Measurements from ENCODE around the gene SHROOM2. TPM values are rescaled to one million over a fixed set of nuclear protein-coding genes. Genes with fewer than 3 reads are reported as not detected.

Gene SHROOM2
- total RNA-seq, 1 experiment from 2014 or later: 14.1 TPM

DNA sequence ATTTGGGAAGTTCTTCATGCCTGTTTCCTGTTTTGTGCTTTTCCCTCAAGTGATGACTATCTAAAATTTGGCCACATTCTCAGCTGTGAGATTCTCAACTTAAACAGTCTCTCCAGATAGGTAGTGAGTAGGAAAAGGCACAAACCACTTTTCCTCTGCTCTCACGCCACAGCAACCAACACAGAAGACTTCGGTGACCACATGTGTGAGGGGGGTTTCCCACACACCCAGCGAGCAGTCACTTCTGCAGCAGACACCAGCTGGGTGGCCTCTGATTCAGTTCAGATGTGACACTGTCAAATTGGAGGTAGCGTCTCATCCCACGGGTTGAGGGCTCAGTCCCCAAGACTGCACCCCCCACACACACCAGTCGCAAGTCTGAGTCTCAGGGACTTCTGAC is 155.9 kb downstream of the SHROOM2 start:
- TF ChIP-seq, protein P1, sequence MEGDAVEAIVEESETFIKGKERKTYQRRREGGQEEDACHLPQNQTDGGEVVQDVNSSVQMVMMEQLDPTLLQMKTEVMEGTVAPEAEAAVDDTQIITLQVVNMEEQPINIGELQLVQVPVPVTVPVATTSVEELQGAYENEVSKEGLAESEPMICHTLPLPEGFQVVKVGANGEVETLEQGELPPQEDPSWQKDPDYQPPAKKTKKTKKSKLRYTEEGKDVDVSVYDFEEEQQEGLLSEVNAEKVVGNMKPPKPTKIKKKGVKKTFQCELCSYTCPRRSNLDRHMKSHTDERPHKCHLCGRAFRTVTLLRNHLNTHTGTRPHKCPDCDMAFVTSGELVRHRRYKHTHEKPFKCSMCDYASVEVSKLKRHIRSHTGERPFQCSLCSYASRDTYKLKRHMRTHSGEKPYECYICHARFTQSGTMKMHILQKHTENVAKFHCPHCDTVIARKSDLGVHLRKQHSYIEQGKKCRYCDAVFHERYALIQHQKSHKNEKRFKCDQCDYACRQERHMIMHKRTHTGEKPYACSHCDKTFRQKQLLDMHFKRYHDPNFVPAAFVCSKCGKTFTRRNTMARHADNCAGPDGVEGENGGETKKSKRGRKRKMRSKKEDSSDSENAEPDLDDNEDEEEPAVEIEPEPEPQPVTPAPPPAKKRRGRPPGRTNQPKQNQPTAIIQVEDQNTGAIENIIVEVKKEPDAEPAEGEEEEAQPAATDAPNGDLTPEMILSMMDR (IDR thresholded peaks at IDR 0.05; ENCODE audit: unreplicated experiment): no peak
- no peak overlapping the region for H3K27ac Mint-ChIP-seq (ENCODE audit: unreplicated experiment)
- no peak overlapping the region for H3K4me3 Mint-ChIP-seq (ENCODE audit: low read depth, unreplicated experiment)
- no peaks in the 10 kb centered on the region for H3K4me1 Mint-ChIP-seq (ENCODE audit: low read depth, unreplicated experiment)
- BruUV-seq (replicated peaks): no TSS peak
- no peak for DNase-seq
- no peaks in the 10 kb centered on the region for H3K27me3 Mint-ChIP-seq (ENCODE audit: unreplicated experiment)
- no peaks in the 10 kb centered on the region for H3K9me3 Mint-ChIP-seq (ENCODE audit: low read depth, unreplicated experiment)
- CTCF ChIA-PET: no interaction called here
- peaks cover 5% of the 10 kb centered on the region for H3K36me3 Mint-ChIP-seq (ENCODE audit: insufficient read depth, unreplicated experiment)
- intact Hi-C loops (cut with micrococcal nuclease; ENCODE audit: unreplicated experiment): no loop called here

DNA sequence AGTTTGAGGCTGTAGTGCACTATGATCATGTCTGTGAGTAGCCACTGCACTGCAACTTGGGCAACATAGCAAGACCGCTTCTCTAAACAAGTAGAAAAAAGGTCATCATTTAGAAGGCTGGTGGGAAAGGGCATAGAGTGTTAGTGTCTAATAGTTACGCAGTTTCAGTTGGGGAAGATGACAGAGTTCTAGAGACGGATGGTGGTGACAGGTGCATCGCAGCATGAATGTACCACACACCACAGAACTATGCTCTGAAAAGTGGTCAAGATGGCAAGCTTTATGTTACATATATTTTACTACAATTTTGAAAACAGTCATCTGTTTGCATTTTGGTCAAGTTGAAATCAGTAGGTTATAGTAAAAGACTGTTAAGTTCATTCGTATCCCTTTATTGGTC is 157.2 kb downstream of the SHROOM2 start:
- Mint-ChIP-seq H3K27me3 (ENCODE audit: unreplicated experiment) (no peaks in the 10 kb centered on the region), H3K4me1 (ENCODE audit: low read depth, unreplicated experiment) (no peaks in the 10 kb centered on the region), H3K27ac (ENCODE audit: unreplicated experiment) (no peak overlapping the region), H3K36me3 (ENCODE audit: insufficient read depth, unreplicated experiment) (peaks cover 5% of the 10 kb centered on the region), H3K9me3 (ENCODE audit: low read depth, unreplicated experiment) (no peaks in the 10 kb centered on the region), H3K4me3 (ENCODE audit: low read depth, unreplicated experiment) (no peak overlapping the region)
- BruUV-seq (replicated peaks): no TSS peak
- intact Hi-C loops (cut with micrococcal nuclease; ENCODE audit: unreplicated experiment): no loop called here
- no peak for DNase-seq
- TF ChIP-seq, protein P1 (IDR thresholded peaks at IDR 0.05; ENCODE audit: unreplicated experiment): no peak
- CTCF ChIA-PET: no interaction called here

DNA sequence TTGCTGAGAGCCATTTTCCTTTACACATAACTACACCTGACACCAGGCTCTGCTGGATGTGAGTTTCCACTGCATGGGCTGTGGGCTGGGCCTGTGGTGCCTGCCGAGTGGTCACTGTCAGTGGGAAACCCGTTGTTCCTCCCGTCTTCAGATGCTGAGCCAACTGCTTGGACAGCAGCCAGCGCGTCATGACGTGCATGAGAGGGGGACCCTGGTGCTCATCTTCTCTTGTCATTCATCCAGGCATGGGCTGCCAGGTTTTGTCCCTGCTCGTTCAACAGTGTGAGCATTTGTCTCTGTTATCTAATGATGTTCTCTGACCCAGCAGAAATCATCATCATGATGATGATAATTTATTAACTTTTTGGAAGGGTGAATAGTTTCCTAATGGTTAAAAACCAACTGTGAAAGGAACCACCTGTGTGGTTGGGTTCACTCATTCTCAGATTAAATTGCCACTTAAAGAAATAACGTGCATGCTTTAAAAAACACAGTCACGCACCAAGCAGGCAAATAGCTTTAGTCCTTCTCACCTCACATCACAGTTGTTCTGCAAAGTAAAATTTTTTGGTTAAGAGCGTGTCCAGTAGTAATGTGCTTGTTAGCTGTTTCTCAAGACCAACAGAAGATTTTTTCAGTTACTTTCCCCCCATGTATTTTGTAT is 161.0 kb downstream of the SHROOM2 start:
- no peaks in the 10 kb centered on the region for H3K4me1 Mint-ChIP-seq (ENCODE audit: low read depth, unreplicated experiment)
- intact Hi-C loops (cut with micrococcal nuclease; ENCODE audit: unreplicated experiment): no loop called here
- TF ChIP-seq, protein P1 (IDR thresholded peaks at IDR 0.05; ENCODE audit: unreplicated experiment): no peak
- BruUV-seq (replicated peaks): no TSS peak
- no peak for DNase-seq
- CTCF ChIA-PET: no interaction called here
- H3K4me3 Mint-ChIP-seq (ENCODE audit: low read depth, unreplicated experiment): no peak overlapping the region
- peaks cover 5% of the 10 kb centered on the region for H3K36me3 Mint-ChIP-seq (ENCODE audit: insufficient read depth, unreplicated experiment)
- no peaks in the 10 kb centered on the region for H3K27me3 Mint-ChIP-seq (ENCODE audit: unreplicated experiment)
- no peak overlapping the region for H3K27ac Mint-ChIP-seq (ENCODE audit: unreplicated experiment)
- H3K9me3 Mint-ChIP-seq (ENCODE audit: low read depth, unreplicated experiment): peaks cover 4% of the 10 kb centered on the region

DNA sequence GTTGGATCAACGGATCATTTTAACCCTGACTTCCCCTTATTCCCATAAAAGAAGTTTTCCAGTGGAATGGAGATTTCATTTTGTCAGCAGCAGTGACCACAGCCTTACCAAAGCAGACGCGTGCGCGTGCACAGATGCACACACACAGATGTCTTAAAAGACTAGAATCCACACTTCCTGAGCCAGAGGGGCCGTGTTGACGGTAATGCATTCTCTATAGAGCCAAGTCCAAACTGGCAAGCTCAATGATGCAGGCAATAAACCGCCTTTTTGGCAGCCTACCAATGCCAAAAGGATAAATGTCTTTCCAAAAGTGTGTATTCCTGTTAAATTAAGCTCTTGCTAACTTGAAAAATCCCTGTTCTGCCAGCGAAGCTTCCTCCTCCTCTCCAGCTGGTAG is 162.2 kb downstream of the SHROOM2 start:
- H3K27me3 Mint-ChIP-seq (ENCODE audit: unreplicated experiment): no peaks in the 10 kb centered on the region
- peaks cover 6% of the 10 kb centered on the region for H3K9me3 Mint-ChIP-seq (ENCODE audit: low read depth, unreplicated experiment)
- no peak overlapping the region for H3K27ac Mint-ChIP-seq (ENCODE audit: unreplicated experiment)
- no peak overlapping the region for H3K4me3 Mint-ChIP-seq (ENCODE audit: low read depth, unreplicated experiment)
- BruUV-seq (replicated peaks): no TSS peak
- no peak for DNase-seq
- CTCF ChIA-PET: no interaction called here
- H3K36me3 Mint-ChIP-seq (ENCODE audit: insufficient read depth, unreplicated experiment): peaks cover 5% of the 10 kb centered on the region
- no peaks in the 10 kb centered on the region for H3K4me1 Mint-ChIP-seq (ENCODE audit: low read depth, unreplicated experiment)
- intact Hi-C loops (cut with micrococcal nuclease; ENCODE audit: unreplicated experiment): no loop called here
- TF ChIP-seq, protein P1 (IDR thresholded peaks at IDR 0.05; ENCODE audit: unreplicated experiment): no peak
